ENCODE data around the gene PPP1R37.

The PPP1R37 gene

DNA sequence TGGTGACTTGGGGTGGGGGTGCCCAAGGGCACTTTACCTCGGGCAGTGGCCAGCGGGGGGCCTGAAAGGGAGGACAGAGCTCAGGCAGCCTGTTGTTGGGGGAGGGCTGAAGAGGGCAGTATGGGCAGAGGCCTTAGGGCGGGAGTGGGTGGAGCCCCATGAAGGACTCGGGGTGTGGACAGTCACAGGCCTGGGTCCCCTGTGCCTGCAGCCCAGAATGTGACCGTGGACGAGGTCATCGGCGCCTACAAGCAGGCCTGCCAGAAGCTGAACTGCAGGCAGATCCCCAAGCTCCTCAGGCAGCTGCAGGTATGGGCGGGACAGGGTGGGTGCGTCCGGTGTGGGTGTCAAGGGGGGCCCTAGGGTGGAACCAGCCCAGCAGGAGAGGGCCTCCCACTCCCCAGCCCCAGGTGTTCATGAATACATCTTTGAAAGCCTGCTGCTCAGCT is 45.3 kb downstream of the PPP1R37 start:
- no peak for DNase-seq (ENCODE audit: low read depth)

DNA sequence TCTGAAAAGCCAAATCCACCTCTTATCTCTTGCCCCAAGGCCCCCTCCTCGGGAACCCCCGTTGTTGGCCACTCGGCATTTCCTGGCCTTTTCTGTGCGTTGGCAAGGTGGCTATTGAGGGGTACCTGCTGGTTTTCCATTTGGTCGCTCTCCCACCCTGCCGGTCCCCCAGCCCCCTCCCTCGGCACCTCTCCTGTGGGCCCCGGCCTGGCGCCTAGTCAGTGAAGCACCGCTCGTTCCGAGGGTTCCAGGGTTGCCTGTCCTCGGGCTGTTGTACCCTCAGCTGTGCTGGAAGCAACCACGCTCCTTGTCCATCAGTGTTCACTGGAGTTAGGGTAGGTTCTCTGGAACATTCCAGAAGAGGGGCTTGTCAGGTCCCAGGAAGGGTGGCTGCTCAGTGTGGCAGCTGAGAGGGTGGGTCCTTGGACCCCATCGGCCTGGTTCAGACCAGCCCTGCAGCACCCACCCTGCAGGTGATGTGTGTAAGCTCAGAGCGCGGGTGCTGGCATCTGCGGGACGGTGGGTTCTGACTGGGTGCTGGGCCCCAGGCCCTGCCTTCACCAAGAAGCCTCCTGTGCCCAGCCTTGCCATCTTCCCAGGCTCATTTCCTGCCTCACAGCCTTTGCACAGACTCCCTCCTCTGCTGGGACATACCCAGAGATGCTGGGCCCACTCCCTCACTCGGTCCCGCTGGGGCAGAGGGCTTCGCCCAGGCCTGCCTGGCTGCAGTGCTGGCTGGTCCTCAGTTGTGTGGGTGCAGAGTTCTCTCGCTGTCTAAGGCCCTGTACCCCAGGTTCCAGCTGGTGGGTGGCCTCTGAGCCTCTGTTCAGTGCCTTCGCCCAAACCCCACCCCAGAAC is 46.5 kb downstream of the PPP1R37 start:
- DNase-seq (ENCODE audit: low read depth) = no peak

DNA sequence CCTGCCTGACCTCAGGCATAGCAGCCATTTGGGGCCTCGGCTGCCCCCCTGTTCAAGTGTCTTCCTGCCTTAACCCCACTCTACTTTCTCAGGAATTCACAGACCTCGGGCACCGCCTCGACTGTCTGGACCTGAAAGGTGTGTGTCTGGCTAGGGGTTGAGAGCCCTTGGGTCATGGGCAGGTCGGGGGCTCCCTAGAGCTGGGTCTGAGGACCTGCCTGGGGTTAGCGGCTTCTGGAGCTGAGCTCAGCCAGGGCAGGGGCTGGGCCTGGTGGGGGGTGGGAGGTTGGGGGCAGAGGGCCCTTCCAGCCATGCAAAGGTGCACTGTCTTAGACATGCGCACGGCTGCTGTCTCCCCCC is 47.1 kb downstream of the PPP1R37 start:
- DNase-seq (ENCODE audit: low read depth) = no peak

DNA sequence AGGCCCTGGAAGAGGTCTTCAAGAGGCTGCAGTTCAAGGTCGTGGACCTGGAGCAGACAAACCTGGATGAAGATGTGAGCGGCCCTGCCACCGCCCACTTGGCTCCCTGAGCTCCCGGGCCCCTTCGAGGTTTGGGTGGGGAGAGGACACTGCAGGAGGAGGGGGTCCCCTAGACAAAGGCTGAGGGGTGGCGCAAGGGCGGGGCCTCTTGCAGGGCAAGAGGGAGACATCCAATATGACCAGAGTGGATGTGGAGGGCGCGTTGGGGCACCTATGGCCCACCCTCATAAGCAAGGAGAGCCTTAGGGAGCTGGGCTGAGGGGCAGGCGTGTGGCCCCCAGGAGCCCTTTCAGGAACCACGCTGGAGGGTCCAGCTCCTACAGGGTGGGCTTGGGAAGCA is 47.6 kb downstream of the PPP1R37 start:
- no peak for DNase-seq (ENCODE audit: low read depth)

DNA sequence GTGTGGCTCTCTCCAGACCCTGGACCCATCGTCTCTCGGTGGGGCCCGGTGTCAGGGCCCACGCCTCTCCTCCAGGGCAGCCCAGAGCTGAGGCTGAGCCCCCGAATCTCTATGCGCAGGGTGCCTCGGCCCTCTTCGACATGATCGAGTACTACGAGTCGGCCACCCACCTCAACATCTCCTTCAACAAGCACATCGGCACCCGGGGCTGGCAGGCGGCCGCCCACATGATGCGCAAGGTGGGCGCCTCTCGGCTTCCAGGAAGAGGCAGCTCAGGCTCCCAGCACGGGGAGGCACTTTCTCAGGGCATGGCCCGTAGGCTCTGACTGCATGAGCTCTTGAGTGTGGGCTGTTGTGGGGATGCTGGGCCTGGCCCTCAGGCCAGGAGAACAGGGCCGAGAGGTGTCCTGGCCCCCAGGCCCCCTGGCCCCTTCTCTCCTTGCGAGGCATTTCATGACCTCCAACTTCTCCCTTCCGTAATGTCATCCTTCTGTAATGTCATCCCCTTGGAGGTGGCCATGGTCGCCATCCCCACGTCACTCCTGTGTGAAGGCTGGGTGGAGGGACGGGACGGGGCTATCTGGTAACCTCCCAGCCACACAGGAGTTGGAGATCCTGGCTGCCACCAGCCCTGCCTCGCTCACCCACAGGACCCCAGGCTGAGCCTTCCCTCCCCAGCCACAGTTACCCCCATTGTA is 48.4 kb downstream of the PPP1R37 start:
- DNase-seq (ENCODE audit: low read depth) = no peak

DNA sequence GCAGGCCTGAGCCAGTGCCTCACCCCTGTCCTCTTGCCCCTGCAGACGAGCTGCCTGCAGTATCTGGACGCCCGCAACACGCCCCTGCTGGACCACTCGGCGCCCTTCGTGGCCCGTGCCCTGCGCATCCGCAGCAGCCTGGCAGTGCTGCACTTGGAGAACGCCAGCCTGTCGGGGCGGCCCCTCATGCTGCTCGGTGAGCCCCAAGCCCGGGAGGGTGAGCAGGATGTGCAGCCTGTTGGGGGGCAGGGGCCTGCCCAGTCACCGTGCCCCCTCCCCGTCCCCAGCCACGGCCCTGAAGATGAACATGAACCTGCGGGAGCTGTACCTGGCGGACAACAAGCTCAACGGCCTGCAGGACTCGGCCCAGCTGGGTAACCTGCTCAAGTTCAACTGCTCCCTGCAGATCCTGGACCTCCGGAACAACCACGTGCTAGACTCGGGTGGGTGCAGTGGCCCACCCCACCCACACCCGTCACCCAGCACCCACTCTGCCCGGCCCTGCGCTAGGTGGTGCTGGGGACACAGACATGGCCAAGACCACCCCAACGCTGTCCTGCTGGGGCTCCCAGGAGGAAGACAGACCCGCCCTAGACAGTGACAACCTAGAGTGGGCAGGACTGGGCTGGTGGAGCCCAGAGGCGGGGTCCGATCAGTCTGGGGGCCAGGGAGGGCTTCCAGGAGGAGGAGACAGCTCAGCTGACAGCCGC is 49.2 kb downstream of the PPP1R37 start:
- no peak for DNase-seq (ENCODE audit: low read depth)

DNA sequence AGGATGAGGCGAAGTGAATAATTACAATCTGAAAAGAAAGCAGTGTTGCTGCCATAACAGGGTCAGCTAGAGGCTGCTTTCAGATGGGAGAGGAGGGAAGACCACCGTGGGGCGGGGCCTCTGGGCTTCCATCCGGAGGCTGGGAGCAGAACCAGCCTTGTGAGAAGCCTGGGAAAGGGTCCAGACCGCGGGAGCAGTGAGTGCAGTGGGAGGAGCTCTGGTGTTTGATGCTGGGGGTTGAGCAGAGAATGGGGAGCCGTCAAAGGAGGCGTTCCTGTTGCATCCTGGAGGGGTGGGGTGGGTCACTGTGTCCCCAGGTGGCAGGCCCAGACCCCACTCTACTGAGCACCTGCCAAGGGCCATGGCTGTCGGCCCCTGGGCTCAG is 49.7 kb downstream of the PPP1R37 start:
- no peak for DNase-seq (ENCODE audit: low read depth)

DNA sequence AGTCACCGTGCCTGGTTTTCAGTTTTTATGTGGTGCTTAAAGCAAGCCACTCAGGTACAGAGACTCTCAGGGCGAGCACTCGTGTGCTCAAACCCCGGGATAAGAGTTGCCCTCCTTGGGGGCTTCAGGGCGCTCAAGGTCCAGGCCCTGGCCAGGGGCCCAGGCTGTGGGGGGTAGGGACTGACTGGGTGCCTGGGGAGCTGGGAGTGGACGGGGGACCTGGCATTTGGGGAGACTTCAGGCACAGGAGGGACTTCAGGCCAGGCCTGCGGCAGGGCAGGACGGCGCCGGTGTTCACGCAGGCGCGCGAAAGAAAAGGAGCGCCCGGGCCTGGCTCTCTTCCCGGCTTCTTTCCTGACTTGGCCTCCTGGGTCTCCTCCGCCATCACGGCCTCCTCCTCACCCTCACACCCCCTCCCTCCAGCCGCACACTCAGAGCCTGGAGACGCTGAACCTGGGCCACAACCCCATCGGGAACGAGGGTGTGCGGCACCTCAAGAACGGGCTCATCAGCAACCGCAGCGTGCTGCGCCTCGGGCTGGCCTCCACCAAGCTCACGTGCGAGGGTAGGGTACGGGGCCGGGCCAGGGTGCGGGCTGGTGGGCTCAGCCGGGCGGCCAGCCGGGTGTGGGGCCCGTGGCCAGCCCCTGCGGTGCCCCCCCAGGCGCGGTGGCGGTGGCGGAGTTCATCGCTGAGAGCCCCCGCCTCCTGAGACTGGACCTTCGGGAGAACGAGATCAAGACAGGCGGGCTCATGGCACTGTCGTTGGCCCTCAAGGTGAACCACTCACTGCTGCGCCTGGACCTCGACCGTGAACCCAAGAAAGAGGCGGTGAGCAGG is 51.7 kb downstream of the PPP1R37 start:
- no peak for DNase-seq (ENCODE audit: low read depth)

DNA sequence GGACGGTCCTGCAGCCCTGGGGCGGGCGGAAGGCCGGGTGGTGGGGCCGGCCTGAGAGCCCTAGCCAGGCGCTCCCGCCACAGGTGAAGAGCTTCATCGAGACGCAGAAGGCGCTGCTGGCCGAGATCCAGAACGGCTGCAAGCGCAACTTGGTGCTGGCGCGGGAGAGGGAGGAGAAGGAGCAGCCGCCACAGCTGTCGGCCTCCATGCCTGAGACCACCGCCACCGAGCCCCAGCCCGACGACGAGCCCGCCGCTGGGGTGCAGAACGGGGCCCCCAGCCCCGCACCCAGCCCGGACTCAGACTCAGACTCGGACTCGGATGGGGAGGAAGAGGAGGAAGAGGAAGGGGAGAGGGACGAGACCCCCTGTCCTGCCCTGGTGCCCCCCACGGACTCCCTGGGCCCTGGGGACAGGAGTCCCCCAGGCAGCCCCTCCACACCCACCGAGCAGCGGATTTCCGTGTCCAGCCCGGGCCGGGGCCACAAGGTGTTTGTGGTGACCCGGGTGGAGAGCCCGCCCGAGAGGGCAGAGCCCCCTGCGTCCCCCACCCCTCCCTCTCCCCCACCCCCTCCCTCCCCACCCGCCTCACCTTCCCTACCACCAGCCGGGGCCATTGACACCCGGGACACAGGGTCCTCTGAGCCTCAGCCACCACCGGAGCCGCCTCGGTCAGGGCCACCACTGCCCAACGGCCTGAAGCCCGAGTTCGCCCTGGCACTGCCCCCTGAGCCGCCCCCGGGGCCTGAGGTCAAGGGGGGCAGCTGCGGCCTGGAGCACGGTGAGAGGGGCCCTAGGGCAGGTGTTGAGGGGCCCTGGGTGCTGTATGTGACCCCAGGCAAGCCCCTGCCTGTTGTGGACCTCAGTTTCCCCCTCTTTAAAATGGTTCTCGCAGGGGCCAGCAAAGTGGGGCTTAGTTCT is 52.6 kb downstream of the PPP1R37 start:
- DNase-seq (ENCODE audit: low read depth) = no peak

DNA sequence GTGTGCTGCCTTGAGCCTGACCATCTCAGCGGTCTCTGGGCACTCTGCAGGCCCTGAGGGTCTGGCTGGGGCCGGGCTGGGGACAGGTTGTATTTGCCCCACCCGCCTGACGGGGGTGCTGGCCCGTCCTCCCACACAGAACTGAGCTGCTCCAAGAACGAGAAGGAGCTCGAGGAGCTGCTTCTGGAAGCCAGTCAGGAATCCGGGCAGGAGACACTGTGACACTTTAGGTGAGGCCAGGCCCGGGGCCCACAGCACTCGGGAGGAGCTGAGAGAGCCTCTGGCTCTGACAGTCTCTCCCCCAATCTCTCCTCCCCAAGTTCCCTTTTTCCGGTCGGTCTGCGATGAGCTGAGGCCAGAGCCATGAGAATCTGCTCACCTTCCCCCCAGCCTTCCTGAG is 53.3 kb downstream of the PPP1R37 start:
- no peak for DNase-seq (ENCODE audit: low read depth)

DNA sequence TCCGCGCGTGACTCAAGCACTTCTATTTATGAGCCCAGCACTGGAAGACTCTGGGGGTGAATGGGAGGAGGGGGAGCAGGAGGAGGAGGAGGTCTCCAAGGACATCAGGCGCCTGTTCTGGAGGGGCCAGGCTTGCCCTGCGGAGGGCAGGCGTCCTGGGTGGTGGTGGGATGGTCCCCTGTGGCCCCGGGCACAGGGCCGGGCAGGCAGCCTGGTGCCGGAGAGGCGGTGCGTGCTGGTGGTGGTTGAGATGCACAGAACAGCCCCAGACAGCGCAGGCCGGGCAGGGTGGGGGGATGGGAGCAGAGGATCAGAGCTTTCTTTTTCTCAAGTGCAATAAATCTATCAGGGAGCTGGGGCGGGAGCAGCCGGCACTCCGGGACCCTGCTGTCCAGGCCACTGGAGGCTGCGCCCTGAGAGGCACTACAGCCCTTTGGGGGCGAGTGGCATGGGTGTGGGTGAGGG is 53.8 kb downstream of the PPP1R37 start:
- DNase-seq (ENCODE audit: low read depth) = no peak

DNA sequence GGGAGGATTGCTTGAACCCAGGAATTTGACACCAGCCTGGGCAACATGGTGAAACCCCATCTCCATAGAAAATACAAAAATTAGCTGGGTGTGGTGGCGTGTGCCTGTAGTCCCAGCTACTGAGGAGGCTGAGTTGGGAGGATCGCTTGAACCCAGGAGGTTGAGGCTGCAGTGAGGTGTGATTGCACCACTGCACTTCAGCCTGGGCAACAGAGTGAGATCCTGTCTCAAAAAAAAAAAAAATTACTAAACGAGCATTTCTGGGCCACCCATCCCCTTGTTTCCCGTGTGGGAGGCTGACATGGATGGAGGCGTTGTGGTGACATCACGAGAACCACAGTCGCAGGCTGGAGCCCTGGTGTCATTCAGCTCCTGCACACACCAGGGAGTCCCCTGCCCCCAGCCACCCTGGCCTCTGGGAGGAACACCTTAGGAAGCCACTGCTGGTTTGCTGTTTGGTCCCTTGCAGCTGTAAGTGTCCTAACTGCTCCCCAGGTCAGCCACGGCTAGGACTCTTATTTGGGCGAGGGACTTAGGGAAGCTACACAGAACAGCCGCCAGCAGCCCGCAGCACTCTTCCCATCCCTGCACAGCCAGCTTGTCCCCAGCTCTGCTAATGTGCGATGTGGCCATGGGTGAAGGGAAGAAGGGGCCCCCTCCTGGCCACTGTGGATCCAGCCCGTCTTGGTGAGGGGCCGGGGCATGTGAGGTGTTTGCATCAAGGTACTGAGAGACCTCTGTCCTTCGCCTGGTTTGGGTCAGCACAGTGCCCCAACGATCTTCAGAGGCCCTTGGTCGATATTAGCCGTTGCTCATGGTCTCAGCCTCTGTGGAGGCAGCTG is 55.1 kb downstream of the PPP1R37 start:
- no peak for DNase-seq (ENCODE audit: low read depth)

DNA sequence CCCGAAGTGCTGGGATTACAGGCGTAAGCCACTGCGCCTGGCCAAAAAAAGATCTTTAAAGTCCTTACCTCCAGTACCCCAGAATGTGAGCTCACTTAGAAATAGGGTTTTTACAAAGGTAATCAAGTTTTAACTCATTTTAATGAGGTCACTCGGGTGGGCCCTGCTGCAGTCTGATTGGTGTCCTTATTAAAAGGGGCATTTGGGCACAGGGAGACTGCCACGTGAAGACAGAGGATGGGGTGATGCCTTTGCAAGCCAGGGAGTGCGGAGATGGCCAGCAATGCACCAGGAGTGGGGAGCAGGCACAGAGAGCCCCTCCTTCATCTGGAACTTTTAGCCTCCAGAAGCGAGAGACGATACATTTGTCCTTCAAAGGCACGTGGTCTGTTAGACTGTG is 56.1 kb downstream of the PPP1R37 start:
- DNase-seq (ENCODE audit: low read depth) = no peak

DNA sequence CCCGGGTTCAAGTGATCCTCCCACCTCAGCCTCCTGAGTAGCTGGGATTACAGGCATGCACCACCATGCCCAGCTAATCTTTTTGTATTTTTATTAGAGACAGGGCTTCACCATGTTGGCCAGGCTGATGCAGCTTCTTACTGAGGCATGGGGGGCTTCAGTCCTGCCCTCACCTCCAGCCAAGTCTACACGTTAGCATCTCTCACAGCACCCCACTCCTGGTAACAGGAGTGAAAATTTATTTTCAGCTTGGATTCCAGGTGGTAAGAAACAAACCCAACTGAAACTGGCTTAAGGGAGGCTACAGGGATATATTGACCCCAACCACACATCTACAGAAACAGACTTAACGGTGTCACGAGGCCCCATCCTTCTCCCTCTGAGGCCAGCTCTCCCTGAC is 57.2 kb downstream of the PPP1R37 start:
- DNase-seq (ENCODE audit: low read depth) = no peak

DNA sequence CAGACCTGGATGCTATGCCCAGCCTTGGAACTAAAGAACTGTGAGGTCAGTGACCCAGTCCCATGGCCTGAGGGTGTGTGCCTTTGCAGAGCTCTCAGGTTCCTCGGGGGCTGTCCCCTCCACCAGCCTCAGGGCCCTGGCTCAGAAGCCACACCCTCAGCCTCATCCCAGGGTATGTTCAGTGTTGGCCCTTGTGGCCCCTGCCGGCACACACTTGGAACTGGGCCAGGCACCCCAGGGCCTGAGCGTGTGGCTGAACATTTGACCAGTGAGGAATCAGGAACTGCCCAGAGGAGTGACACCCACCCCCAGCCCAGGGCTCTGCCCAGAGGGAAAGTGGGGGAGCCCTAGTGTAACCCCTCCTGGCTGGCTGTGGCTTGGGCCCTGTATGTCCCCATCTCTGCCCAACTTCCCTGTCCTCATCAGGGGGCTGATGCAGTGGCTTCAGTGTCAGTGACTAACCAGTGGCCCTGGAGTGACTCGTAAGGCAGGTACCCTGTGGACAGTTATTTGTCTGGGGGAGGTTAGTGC is 57.8 kb downstream of the PPP1R37 start:
- no peak for DNase-seq (ENCODE audit: low read depth)

DNA sequence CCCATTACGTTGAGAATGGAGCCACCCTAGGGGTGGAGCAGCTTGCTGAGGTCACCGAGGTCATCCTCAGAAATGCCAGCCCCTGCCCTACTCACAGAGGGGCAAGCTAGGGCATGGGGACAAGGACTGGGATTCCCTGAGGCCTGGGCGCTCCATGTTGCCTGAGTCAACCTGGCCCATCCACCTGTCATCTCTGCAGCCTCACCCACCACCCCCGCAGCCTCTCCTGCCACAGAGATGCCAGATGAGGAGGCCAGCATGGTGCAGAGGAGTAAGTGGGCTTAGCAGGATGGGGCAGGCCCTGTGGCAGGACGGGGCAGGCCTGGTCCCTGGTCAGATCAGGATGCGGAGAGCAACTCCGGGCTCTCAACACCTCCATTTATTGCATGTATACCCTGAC is 58.3 kb downstream of the PPP1R37 start:
- no peak for DNase-seq (ENCODE audit: low read depth)

DNA sequence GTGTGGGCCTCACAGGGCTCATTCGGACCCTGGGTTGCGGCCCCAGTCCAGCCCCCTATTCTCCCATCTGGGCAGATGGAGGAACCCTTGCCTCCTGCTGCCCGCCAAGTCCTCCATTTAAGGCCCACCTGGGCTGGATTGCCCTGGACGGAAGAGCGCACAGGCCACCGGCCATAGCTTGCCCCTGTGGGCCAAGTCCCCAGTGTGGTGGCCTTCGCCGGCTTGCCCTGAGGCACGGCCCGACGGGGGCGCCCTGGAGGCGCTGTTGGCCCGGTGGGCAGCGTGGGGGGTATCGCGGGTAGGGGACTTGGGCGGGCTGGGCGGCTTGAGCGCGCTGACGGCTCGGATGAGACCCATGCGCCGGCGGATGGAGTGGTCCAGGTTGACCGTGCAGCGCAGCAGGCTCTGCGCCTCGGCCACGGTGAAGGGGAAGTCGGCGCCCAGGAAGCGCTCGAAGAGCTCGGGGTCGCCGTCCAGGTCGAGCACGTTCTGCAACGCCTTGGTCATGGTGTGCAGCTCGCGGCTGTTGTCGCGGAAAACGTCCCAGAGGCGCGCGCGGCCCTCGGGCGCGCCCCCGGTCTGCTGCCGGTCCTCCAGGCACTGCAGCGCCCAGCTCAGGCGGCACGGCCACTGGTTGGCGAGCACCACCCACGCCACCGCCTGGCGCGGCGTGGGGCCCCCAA is 59.0 kb downstream of the PPP1R37 start:
- DNase-seq (ENCODE audit: low read depth) = no peak

DNA sequence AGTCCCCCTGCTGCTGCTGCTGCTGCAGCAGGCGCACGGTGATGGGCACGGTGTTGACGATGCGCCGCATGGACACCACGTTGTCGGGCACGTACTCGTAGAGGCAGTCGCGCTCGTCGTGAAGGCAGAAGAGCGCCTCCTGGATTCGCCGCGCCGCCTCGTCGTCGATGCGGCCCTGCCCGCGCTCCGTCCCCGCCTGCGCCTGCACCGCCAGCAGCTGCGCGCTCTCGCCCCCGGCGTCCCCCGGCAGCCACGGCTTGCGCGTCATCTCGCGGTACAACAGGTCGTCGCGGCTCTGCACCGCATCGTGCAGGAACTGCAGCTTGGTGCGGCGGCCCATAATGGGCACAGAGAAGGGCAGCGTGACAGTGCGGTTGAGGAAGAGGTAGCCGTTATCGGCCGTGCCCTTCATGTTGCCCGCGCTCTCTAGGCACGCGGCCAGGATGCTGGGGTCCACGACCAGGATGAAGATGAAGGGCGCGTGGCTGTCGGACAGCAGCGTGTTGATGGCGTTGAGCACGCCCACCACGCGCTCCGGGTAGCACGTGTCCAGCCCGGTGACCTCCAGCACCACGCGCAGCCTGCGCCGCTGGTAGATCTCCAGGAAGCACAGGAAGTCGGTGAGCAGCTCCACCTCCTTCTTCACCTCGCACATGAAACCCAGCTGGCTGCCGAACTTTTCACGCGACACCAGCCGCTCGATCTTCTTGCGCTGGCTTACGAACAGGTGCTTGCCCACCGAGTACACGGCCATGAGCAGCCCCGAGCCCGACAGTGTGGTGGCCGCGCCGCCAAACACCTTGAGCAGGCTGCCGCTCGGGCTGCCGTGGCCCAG is 59.7 kb downstream of the PPP1R37 start:
- no peak for DNase-seq (ENCODE audit: low read depth)
